CD4-positive, CD25-positive, alpha-beta regulatory T cell (primary cell): ENCODE results near the gene GRK1. TPM values are rescaled to one million over a fixed set of nuclear protein-coding genes. Genes with fewer than 3 reads are reported as not detected.
A peak's percentile ranks its signal among the peaks of the same experiment; 100 is the strongest.

Source experiments
- ATAC-seq, 2 donors: fragments of 150-1000 bp; cut with Tn5 transposase; one replicate each; pipeline ENCODE4 v1.10.0; 2021; ENCODE audit warnings: low read depth in 2 of 2, moderate number of reproducible peaks in 2 of 2, moderate library complexity in 1 of 2
- DNase-seq, 3 donors: peaks; one replicate each; pipeline versions ENCODE4 v3.0.0 to v3.0.0-alpha.2; 2012 to 2022; ENCODE audit warnings: mixed read lengths in 1 of 3
- H3K27ac ChIP-seq: one replicate; pipeline ENCODE4 v1.7.0; 2013; ENCODE audit warnings: mild to moderate bottlenecking, low read length; ENCODE audit not compliant: insufficient read depth, poor library complexity, severe bottlenecking
- H3K27me3 ChIP-seq: one replicate; pipeline ENCODE4 v1.7.0; 2013; ENCODE audit warnings: low read length; ENCODE audit not compliant: control insufficient read depth, insufficient read depth
- H3K36me3 ChIP-seq: one replicate; pipeline ENCODE4 v1.7.0; 2013; ENCODE audit warnings: mild to moderate bottlenecking, low read length, moderate library complexity; ENCODE audit not compliant: control insufficient read depth, insufficient read depth
- H3K4me1 ChIP-seq: 2 replicates; pipeline ENCODE4 v1.7.0; 2013; ENCODE audit warnings: mild to moderate bottlenecking, low read length; ENCODE audit not compliant: insufficient read depth, control insufficient read depth, poor library complexity, severe bottlenecking
- H3K4me3 ChIP-seq: one replicate; pipeline ENCODE4 v1.7.0; 2013; ENCODE audit warnings: low read depth, mild to moderate bottlenecking, low read length, moderate library complexity
- H3K9me3 ChIP-seq, 2 experiments: 1 replicate in 1 of 2; 2 replicates in 1 of 2; pipeline ENCODE4 v1.7.0; 2013; ENCODE audit warnings: low read length in 2 of 2, mild to moderate bottlenecking in 1 of 2, moderate library complexity in 1 of 2; ENCODE audit not compliant: control insufficient read depth in 2 of 2
- H3K27ac Mint-ChIP-seq, 3 donors: one replicate each; pipeline ENCODE4 v1.8.0; 2020 to 2022; ENCODE audit warnings: mild to moderate bottlenecking in 3 of 3, mixed read lengths in 3 of 3, moderate library complexity in 2 of 3
- H3K27me3 Mint-ChIP-seq: one replicate; pipeline ENCODE4 v1.8.0; 2022; ENCODE audit warnings: mild to moderate bottlenecking, mixed read lengths
- H3K36me3 Mint-ChIP-seq: one replicate; pipeline ENCODE4 v1.8.0; 2020; ENCODE audit warnings: mixed read lengths
- H3K4me1 Mint-ChIP-seq, 4 donors: one replicate each; pipeline ENCODE4 v1.8.0; 2020 to 2022; ENCODE audit warnings: mixed read lengths in 4 of 4, mild to moderate bottlenecking in 1 of 4
- H3K4me3 Mint-ChIP-seq, 4 donors: one replicate each; pipeline ENCODE4 v1.8.0; 2020 to 2022; ENCODE audit warnings: mild to moderate bottlenecking in 4 of 4, mixed read lengths in 4 of 4, moderate library complexity in 3 of 4
- H3K9me3 Mint-ChIP-seq, 7 donors: one replicate each; pipeline ENCODE4 v1.8.0; 2020 to 2022; ENCODE audit warnings: mixed read lengths in 7 of 7, mild to moderate bottlenecking in 3 of 7, moderate library complexity in 2 of 7
- polyA plus RNA-seq, 4 donors: library from polyadenylated mRNA; unstranded; fragments of 300-500 nt; fragmentation: Illumina TruSeq; gene quantifications; one replicate each; pipeline ENCODE4 v1.2.3, GENCODE V29; 2021
- total RNA-seq: library from RNA; stranded (reverse); gene quantifications from one replicate; pipeline ENCODE4 v1.2.3, GENCODE V29; 2022

The GRK1 gene
- total and polyA plus RNA-seq, 5 donors from 2014 or later, result not detected

- Mint-ChIP-seq H3K27me3 (no peaks in the 10 kb centered on the region), H3K9me3 (peaks cover 0 to 2% (median 0%) of the 10 kb centered on the region in 7 donors), H3K27ac (no peak overlapping the region), H3K4me3 (no peak overlapping the region), H3K36me3 (no peaks in the 10 kb centered on the region), H3K4me1 (peaks cover 0 to 6% (median 3%) of the 10 kb centered on the region in 4 donors)
- DNase-seq, result no peak
- Histone ChIP-seq H3K4me1 (no peaks in the 10 kb centered on the region), H3K9me3 (no peaks in the 10 kb centered on the region), H3K27ac (no peak overlapping the region), H3K36me3 (no peaks in the 10 kb centered on the region), H3K4me3 (no peak overlapping the region), H3K27me3 (no peaks in the 10 kb centered on the region)
- no peak for ATAC-seq
These were observed 4.3 kb downstream of the GRK1 start for GRCh38 chr13:113671066-113672001.

DNA sequence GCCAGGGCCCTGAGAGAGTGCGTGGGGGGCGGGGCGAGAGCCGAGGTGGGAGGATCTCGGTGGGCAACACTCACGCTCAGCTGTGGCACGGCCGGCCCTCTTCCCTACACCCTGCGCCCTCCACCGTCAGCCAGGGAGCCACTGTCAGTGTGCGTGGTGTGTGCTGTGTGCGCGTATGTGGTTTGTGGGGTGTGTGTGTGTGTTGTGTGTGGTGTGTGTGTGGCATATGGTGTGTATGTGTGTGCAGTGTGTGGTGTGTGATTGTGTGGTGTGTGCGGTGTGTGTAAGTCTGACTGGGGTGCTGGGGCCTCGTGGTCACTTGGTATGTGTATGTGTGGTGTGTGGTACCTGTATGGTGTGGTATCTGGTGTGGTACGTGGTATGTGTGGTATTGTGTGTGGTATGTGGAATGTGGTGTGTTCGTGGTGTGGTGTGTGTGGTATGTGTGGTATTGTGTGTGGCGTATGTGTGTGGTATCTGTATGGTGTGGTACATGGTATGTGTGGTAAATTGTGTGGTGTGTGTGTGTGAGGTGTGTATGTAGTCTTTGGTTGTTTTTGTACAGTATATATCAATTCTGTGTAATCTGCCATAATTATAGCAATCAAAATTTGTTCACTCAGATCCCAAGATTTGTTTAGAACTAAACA, 5.1 kb downstream of the GRK1 start:
- H3K4me1 Mint-ChIP-seq, result peaks cover 0 to 6% (median 3%) of the 10 kb centered on the region in 4 donors
- no peaks in the 10 kb centered on the region for H3K36me3 Mint-ChIP-seq
- H3K36me3 ChIP-seq, result no peaks in the 10 kb centered on the region
- H3K4me1 ChIP-seq, result no peaks in the 10 kb centered on the region
- H3K4me3 Mint-ChIP-seq, result peak overlapping the region in 2 of 4 donors; percentile 8 to 76
- ATAC-seq (no peak), DNase-seq (no peak)
- H3K27ac ChIP-seq, result no peak overlapping the region
- H3K9me3 ChIP-seq, result no peaks in the 10 kb centered on the region
- no peaks in the 10 kb centered on the region for H3K27me3 ChIP-seq
- H3K27me3 Mint-ChIP-seq, result no peaks in the 10 kb centered on the region
- H3K27ac Mint-ChIP-seq, result peak overlapping the region in 2 of 3 donors; percentile 34 to 84
- H3K4me3 ChIP-seq, result no peak overlapping the region
- H3K9me3 Mint-ChIP-seq, result peaks cover 0 to 2% (median 0%) of the 10 kb centered on the region in 7 donors

DNA sequence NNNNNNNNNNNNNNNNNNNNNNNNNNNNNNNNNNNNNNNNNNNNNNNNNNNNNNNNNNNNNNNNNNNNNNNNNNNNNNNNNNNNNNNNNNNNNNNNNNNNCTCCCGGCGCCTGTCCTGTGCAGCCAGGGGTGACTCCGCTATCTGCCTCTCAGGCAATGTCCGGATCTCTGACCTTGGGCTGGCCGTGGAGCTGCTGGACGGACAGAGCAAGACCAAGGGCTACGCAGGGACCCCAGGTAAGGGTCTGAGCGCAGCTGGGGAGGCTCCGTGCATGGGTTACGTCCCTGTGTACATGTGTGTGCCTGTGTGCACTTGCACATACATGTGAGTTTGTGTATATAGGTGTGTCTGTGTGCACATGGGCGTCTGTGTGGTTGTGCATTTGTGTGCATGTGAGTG, 55.9 kb downstream of the GRK1 start:
- ATAC-seq, result no peak
- H3K4me3 Mint-ChIP-seq, result peak overlapping the region in 3 of 4 donors; percentile 21 to 83 (median 31)
- no peak overlapping the region for H3K27ac ChIP-seq
- H3K9me3 Mint-ChIP-seq, result peaks cover 0 to 6% (median 0%) of the 10 kb centered on the region in 7 donors
- DNase-seq, result no peak
- no peak overlapping the region for H3K4me3 ChIP-seq
- no peaks in the 10 kb centered on the region for H3K27me3 ChIP-seq
- H3K36me3 Mint-ChIP-seq, result no peaks in the 10 kb centered on the region
- H3K36me3 ChIP-seq, result no peaks in the 10 kb centered on the region
- peaks cover 4% of the 10 kb centered on the region for H3K27me3 Mint-ChIP-seq
- H3K4me1 ChIP-seq, result peaks cover 11% of the 10 kb centered on the region
- H3K27ac Mint-ChIP-seq, result peak overlapping the region in 2 of 3 donors; percentile 74 to 78
- no peaks in the 10 kb centered on the region for H3K9me3 ChIP-seq
- peaks cover 0 to 8% (median 0%) of the 10 kb centered on the region in 4 donors for H3K4me1 Mint-ChIP-seq

GRCh38 chr13:113723410-113724015, 56.5 kb downstream of the GRK1 start:
- no peak overlapping the region for H3K27ac ChIP-seq
- DNase-seq (no peak), ATAC-seq (no peak)
- no peaks in the 10 kb centered on the region for H3K36me3 ChIP-seq
- H3K4me3 ChIP-seq, result no peak overlapping the region
- no peaks in the 10 kb centered on the region for H3K27me3 ChIP-seq
- Mint-ChIP-seq H3K27ac (peak overlapping the region; percentile 74 to 80 (median 78)), H3K4me1 (peaks cover 0 to 8% (median 0%) of the 10 kb centered on the region in 4 donors), H3K9me3 (peaks cover 0 to 6% (median 0%) of the 10 kb centered on the region in 7 donors), H3K4me3 (peak overlapping the region; percentile 38 to 83 (median 71)), H3K27me3 (peaks cover 6% of the 10 kb centered on the region), H3K36me3 (no peaks in the 10 kb centered on the region)
- no peaks in the 10 kb centered on the region for H3K9me3 ChIP-seq
- peaks cover 11% of the 10 kb centered on the region for H3K4me1 ChIP-seq

DNA sequence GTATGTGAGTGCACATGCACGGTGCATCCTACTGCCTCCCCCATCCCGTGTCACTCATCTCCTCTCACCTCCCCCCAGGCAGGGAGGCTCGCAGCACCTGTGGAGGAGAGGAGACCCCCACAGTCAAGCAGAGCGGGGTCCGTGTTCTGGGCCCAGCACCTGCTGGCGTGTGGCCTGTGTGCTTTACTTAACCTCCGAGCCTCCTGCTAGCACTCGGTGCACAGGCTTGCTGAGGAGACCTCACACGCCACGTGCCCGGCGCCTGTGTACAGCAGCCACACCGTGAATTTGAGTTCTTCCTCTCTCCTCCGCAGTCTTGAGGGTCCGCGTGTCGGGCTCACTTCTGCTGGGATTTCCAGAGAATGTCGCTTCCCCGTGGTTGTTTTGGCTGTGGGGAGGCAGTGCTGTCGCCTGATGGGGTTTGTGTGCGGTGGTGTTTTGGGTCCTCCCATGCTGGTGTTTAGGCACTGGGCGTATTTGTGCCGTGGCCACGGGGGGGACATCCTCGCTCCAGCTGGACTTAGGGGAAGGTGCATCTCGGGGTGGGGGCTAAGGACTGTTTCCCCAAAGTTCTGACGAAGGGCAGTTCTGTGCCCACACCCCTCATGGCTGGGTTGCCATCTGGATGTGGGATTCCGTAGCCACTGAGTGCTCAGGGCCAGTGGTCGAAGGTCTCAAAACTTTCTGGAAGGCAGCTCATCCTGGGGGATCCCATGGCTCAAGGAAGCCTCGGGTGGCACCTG, 57.2 kb downstream of the GRK1 start:
- Histone ChIP-seq H3K36me3 (no peaks in the 10 kb centered on the region), H3K4me1 (peaks cover 11% of the 10 kb centered on the region), H3K27ac (peak overlapping the region; percentile 68), H3K4me3 (no peak overlapping the region), H3K9me3 (no peaks in the 10 kb centered on the region), H3K27me3 (no peaks in the 10 kb centered on the region)
- no peak for ATAC-seq
- Mint-ChIP-seq H3K9me3 (peaks cover 0 to 6% (median 0%) of the 10 kb centered on the region in 7 donors), H3K4me1 (peaks cover 0 to 11% (median 0%) of the 10 kb centered on the region in 4 donors), H3K36me3 (no peaks in the 10 kb centered on the region), H3K27me3 (peaks cover 13% of the 10 kb centered on the region), H3K4me3 (peak overlapping the region; percentile 83 to 92 (median 88)), H3K27ac (peak overlapping the region; percentile 85 to 94 (median 91))
- DNase-seq, result no peak

- H3K27ac Mint-ChIP-seq, result peak overlapping the region; percentile 85 to 94 (median 91)
- peaks cover 11% of the 10 kb centered on the region for H3K4me1 ChIP-seq
- H3K4me1 Mint-ChIP-seq, result peaks cover 0 to 11% (median 0%) of the 10 kb centered on the region in 4 donors
- H3K4me3 Mint-ChIP-seq, result peak overlapping the region; percentile 83 to 92 (median 88)
- H3K4me3 ChIP-seq, result no peak overlapping the region
- H3K27me3 Mint-ChIP-seq, result peaks cover 13% of the 10 kb centered on the region
- H3K36me3 Mint-ChIP-seq, result no peaks in the 10 kb centered on the region
- H3K27ac ChIP-seq, result peak overlapping the region; percentile 68
- DNase-seq, result peak; percentile 72 to 90 (median 83)
- peaks cover 0 to 6% (median 0%) of the 10 kb centered on the region in 7 donors for H3K9me3 Mint-ChIP-seq
- no peaks in the 10 kb centered on the region for H3K36me3 ChIP-seq
- H3K27me3 ChIP-seq, result no peaks in the 10 kb centered on the region
- ATAC-seq, result peak; percentile 88 to 91
- H3K9me3 ChIP-seq, result no peaks in the 10 kb centered on the region
These were observed 57.8 kb downstream of the GRK1 start for GRCh38 chr13:113724780-113725315.
